Measurements from ENCODE around the gene MAT1A. TPM values are rescaled to one million over a fixed set of nuclear protein-coding genes. Genes with fewer than 3 reads are reported as not detected.

MAT1A gene
- total RNA-seq, 1 experiment from 2014 or later = 1.5 TPM

- in situ Hi-C loops (cut with HindIII; ENCODE audit: low pct_unique_long_range_greater_than_20kb, low sequenced_read_pairs) = no loop called here
- no peak for TF ChIP-seq REST (IDR thresholded peaks at IDR 0.05; ENCODE audit: insufficient read depth in 1 of 2, low read depth in 2 of 2, low read length in 1 of 2)
- TF ChIP-seq, protein P1, sequence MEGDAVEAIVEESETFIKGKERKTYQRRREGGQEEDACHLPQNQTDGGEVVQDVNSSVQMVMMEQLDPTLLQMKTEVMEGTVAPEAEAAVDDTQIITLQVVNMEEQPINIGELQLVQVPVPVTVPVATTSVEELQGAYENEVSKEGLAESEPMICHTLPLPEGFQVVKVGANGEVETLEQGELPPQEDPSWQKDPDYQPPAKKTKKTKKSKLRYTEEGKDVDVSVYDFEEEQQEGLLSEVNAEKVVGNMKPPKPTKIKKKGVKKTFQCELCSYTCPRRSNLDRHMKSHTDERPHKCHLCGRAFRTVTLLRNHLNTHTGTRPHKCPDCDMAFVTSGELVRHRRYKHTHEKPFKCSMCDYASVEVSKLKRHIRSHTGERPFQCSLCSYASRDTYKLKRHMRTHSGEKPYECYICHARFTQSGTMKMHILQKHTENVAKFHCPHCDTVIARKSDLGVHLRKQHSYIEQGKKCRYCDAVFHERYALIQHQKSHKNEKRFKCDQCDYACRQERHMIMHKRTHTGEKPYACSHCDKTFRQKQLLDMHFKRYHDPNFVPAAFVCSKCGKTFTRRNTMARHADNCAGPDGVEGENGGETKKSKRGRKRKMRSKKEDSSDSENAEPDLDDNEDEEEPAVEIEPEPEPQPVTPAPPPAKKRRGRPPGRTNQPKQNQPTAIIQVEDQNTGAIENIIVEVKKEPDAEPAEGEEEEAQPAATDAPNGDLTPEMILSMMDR (IDR thresholded peaks at IDR 0.05) = no peak
- no peak for TF ChIP-seq SIN3A (IDR thresholded peaks at IDR 0.05; ENCODE audit: borderline replicate concordance, insufficient read depth, low read depth, low read length)
- TF ChIP-seq TCF7L2 (IDR thresholded peaks at IDR 0.05; ENCODE audit: low read depth, low read length) = no peak
- TF ChIP-seq POLR2AphosphoS5 (IDR thresholded peaks at IDR 0.05; ENCODE audit: low read depth, low read length) = no peak
Observed at GRCh38 chr10:80268266-80268665, 21.2 kb downstream of the MAT1A start.

GRCh38 chr10:80266513-80266863 lies 23.0 kb downstream of the MAT1A start:
- Histone ChIP-seq H3K4me3 (ENCODE audit: low read depth in 2 of 2, low read length in 2 of 2) (no peak overlapping the region), H3K27me3 (ENCODE audit: control insufficient read depth, insufficient read depth, low read length) (peaks cover 4% of the 10 kb centered on the region), H3K9me3 (ENCODE audit: control insufficient read depth, insufficient read depth, low read depth, low read length) (no peaks in the 10 kb centered on the region), H3K27ac (ENCODE audit: low read length) (no peak overlapping the region), H3K4me1 (ENCODE audit: control insufficient read depth, insufficient read depth, low read length) (no peaks in the 10 kb centered on the region), H3K36me3 (ENCODE audit: control insufficient read depth, insufficient read depth, low read length) (no peaks in the 10 kb centered on the region)
- in situ Hi-C loops (cut with HindIII; ENCODE audit: low pct_unique_long_range_greater_than_20kb, low sequenced_read_pairs) = no loop called here
- no TSS peak for BruUV-seq (replicated peaks)
- DNase-seq (ENCODE audit: low read depth, low spot score) (no peak), ATAC-seq (no peak)
- POLR2A ChIA-PET = no interaction called here
- TF ChIP-seq REST (IDR thresholded peaks at IDR 0.05; ENCODE audit: insufficient read depth in 1 of 2, low read depth in 2 of 2, low read length in 1 of 2) (no peak), TCF7L2 (IDR thresholded peaks at IDR 0.05; ENCODE audit: low read depth, low read length) (no peak), POLR2AphosphoS5 (IDR thresholded peaks at IDR 0.05; ENCODE audit: low read depth, low read length) (no peak), SIN3A (IDR thresholded peaks at IDR 0.05; ENCODE audit: borderline replicate concordance, insufficient read depth, low read depth, low read length) (no peak)
- TF ChIP-seq, protein P1 (IDR thresholded peaks at IDR 0.05) = no peak
- intact Hi-C loops (cut with micrococcal nuclease; ENCODE audit: unreplicated experiment) = no loop called here
- CTCF ChIA-PET = no interaction called here

More at GRCh38 chr10:80268266-80268665, 21.2 kb downstream of the MAT1A start:
- no peaks in the 10 kb centered on the region for H3K36me3 ChIP-seq (ENCODE audit: control insufficient read depth, insufficient read depth, low read length)
- no peaks in the 10 kb centered on the region for H3K9me3 ChIP-seq (ENCODE audit: control insufficient read depth, insufficient read depth, low read depth, low read length)
- BruUV-seq (replicated peaks) = no TSS peak
- ATAC-seq = no peak
- no peaks in the 10 kb centered on the region; the same call in 1 of the 2 replicates for H3K27me3 ChIP-seq (ENCODE audit: control insufficient read depth, insufficient read depth, low read length)
- ChIA-PET CTCF (interaction anchor here (0.9 kb wide), 1 partner anchor 138 kb away, joined by 3 read pairs; no protein-coding TSS in a partner anchor), POLR2A (no interaction called here)
- no peak overlapping the region for H3K27ac ChIP-seq (ENCODE audit: low read length)
- no peak overlapping the region for H3K4me3 ChIP-seq (ENCODE audit: low read depth in 2 of 2, low read length in 2 of 2)
- H3K4me1 ChIP-seq (ENCODE audit: control insufficient read depth, insufficient read depth, low read length) = no peaks in the 10 kb centered on the region
- no peak for DNase-seq (ENCODE audit: low read depth, low spot score)
- intact Hi-C loops (cut with micrococcal nuclease; ENCODE audit: unreplicated experiment) = no loop called here

All from Panc1 (cell line).